HTR-8/SVneo (cell line): ENCODE results near the gene CST7.

Source experiments
- DNase-seq: peaks from one replicate; pipeline ENCODE4 v3.0.0; 2011; ENCODE audit warnings: low spot score, mixed read lengths; ENCODE audit not compliant: insufficient read length
- FAIRE-seq: peaks from 2 replicates; lab custom pipeline; 2011; peaks lifted over from hg19 to GRCh38; lab: Jason Lieb, UNC

Gene CST7

GRCh38 chr20:24962182-24962492 is 13.1 kb downstream of the CST7 start:
- FAIRE-seq: no peak
- DNase-seq: no peak

- DNase-seq: no peak
- no peak for FAIRE-seq
Measured at GRCh38 chr20:24962510-24962909, 13.4 kb downstream of the CST7 start.

GRCh38 chr20:24963672-24964505 is 14.8 kb downstream of the CST7 start:
- no peak for DNase-seq
- no peak for FAIRE-seq

- no peak for DNase-seq
- FAIRE-seq: no peak
Measured at GRCh38 chr20:24964506-24964840, 15.4 kb downstream of the CST7 start.

GRCh38 chr20:24965065-24965919 is 16.2 kb downstream of the CST7 start:
- FAIRE-seq: no peak
- DNase-seq: no peak

GRCh38 chr20:24966317-24967012 is 17.4 kb downstream of the CST7 start:
- no peak for DNase-seq

GRCh38 chr20:24968278-24968800 is 19.3 kb downstream of the CST7 start:
- DNase-seq (no peak), FAIRE-seq (no peak)

More at GRCh38 chr20:24966317-24967012, 17.4 kb downstream of the CST7 start:
- FAIRE-seq: no peak

GRCh38 chr20:24969186-24970029 is 20.3 kb downstream of the CST7 start:
- no peak for DNase-seq
- no peak for FAIRE-seq

GRCh38 chr20:24970030-24970553 is 21.0 kb downstream of the CST7 start:
- DNase-seq (no peak), FAIRE-seq (no peak)

GRCh38 chr20:24970754-24971153 is 21.7 kb downstream of the CST7 start:
- FAIRE-seq: no peak
- DNase-seq: no peak

- DNase-seq (no peak), FAIRE-seq (no peak)
Measured at GRCh38 chr20:24971376-24972101, 22.5 kb downstream of the CST7 start.

- no peak for FAIRE-seq
- DNase-seq: no peak
Measured at GRCh38 chr20:24972341-24972740, 23.3 kb downstream of the CST7 start.

- FAIRE-seq (no peak), DNase-seq (no peak)
Measured at GRCh38 chr20:24977336-24977735, 28.3 kb downstream of the CST7 start.

- FAIRE-seq (no peak), DNase-seq (no peak)
Measured at GRCh38 chr20:24977797-24978196, 28.7 kb downstream of the CST7 start.

- DNase-seq (no peak), FAIRE-seq (no peak)
Measured at GRCh38 chr20:24978513-24978912, 29.4 kb downstream of the CST7 start.

GRCh38 chr20:24979036-24979960 is 30.2 kb downstream of the CST7 start:
- FAIRE-seq (no peak), DNase-seq (no peak)

GRCh38 chr20:24980291-24981053 is 31.4 kb downstream of the CST7 start:
- FAIRE-seq (no peak), DNase-seq (no peak)
